GM18873 (cell line): ENCODE data around the gene TNFRSF1A.
"Not testable (repeated sequence)": the region's sequence is repeated elsewhere in the genome, so short reads cannot be mapped to it uniquely, and the experiment has no call there.

ENCODE experiments used
- ATAC-seq: cut with Tn5 transposase; IDR thresholded peaks from one replicate; pipeline ENCODE4 v1.9.1; 2021; ENCODE audit warnings: mild to moderate bottlenecking, moderate library complexity, moderate number of reproducible peaks; ENCODE audit not compliant: unreplicated experiment, low FRiP score

Gene TNFRSF1A

GRCh38 chr12:6360080-6360571 is 18.2 kb upstream of the TNFRSF1A start:
- no peak for ATAC-seq

GRCh38 chr12:6358881-6359280 is 17.0 kb upstream of the TNFRSF1A start:
- no peak for ATAC-seq

GRCh38 chr12:6356374-6356820 is 14.5 kb upstream of the TNFRSF1A start:
- no peak for ATAC-seq

DNA sequence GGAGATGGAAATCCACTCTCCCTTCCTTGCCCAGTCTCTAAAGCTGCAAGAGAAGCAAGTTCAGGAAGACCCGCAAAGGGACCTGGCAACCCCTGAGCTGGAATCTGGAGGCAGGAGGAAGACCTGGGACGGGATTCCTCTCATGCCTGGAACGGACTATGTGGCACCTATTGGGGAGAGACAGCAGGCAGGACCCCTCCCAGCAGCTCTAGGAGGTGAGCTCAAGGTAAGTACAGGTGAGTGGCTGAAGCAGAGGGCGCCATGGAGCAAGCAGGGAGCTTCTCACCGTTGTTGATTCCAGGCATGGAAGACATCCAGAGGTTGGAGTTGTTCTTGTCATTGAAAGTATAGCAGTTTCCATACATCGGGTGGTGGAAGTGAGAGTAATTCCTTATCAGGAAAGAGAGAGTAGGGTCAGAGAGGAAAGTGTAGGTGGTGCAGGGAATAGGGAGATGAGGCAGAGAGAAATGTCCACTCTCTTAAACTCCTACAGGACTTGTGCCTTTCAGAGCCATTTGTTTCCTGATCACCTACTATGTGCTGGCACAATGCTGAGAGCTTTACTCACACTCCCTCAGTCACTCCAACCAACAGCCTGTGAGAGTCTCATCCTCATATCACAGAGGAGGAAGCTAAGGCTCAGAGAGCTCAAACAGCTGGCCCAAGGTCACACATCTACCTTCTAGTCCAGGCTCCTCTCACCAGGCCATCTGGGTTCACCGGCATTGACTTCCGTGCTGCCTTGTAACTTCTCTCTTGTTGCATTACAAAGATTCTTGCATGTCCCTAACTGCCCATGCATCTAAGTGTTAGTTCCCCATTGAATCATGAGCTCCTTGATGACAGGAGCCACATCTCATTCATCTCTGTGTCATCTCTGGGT is 13.9 kb upstream of the TNFRSF1A start:
- ATAC-seq, result no peak

DNA sequence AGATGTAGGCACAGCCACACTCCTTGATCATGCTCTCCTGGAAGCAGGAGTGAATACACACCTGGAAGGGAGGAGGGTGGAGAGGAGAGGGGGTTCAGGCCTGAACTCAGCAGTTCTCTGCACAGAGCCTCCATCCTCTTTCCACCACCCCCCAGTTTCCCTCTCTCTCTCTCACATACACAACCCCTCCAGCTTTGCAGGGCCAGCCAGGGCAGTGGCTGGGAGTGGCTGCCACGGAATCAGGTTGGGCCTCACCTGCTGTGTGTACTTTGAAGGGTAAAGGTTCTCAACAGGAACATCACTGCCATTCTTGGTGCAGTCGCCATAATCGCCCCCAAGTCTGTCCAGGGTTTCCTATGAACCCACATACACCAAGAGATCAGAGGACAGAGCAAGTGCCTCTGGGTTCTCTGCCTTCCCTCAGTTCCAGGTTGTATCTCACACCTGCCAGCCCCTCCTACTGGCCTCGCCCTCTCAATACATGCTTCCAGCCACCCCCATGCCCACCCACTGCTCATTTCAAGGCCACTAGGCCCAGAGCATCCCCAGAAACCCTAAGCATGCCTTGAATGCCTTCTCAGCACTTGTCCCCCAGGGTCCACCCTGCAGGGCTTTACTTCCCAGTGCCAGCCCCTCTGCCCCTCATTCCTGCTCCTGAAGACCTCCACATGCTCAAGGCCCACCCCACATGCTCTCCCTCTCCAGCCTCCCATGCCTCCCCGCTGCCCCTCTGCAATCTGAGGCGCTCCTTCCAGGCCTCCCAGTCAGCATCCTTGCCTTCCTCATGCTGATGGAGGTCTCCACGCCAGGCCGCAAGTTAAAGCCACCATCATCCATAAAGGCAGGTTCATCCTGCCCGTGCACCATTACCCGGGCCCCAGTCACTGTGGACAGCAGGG is 12.9 kb upstream of the TNFRSF1A start:
- no peak for ATAC-seq

DNA sequence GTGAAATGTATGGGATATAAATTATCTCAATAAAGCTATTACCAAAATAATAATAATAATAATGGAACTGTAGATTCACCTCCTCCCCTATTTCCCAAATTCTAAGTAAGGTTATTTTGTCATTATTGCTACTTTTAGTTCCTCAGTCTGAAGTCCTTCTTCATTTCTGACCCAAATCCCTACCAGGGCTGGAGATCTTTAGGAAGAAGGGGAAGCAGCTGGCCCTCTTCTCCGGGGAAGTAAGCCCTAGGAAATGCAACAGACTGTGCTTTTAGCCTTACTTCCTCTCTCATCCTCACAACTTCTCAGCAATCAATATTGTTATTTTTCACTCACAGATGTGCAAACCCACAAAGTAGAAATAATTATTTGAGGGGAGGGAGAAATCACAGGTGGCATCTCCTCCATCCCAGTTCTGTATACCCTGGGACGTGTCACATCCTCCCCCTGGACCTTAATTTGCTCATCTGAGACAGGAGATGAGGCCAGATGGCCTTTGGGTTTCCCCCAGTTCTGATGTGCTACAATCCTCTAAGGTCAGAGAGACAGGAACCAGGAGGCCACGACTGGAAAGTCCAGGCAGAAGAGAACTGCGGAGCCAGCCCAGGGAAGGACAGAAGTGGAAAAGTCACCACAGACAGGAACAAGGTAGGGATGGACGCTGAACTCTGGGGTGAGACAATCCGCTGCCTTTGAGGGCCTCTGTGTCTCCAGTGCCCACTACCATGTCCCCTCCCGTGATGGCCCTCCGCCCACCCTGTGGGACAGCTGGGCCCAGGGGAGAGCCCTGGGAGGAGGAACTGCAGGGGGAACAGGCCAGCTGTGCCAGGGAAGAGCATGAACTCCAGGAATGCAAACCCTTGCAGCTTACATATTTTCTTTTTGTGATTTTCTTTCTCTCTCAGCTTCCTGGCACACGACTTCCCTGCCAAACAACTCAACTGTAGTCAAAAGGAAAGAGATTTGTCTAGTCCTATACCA is 10.6 kb upstream of the TNFRSF1A start:
- no peak for ATAC-seq

- no peak for ATAC-seq
These were observed 9.7 kb upstream of the TNFRSF1A start for GRCh38 chr12:6351622-6352021.

DNA sequence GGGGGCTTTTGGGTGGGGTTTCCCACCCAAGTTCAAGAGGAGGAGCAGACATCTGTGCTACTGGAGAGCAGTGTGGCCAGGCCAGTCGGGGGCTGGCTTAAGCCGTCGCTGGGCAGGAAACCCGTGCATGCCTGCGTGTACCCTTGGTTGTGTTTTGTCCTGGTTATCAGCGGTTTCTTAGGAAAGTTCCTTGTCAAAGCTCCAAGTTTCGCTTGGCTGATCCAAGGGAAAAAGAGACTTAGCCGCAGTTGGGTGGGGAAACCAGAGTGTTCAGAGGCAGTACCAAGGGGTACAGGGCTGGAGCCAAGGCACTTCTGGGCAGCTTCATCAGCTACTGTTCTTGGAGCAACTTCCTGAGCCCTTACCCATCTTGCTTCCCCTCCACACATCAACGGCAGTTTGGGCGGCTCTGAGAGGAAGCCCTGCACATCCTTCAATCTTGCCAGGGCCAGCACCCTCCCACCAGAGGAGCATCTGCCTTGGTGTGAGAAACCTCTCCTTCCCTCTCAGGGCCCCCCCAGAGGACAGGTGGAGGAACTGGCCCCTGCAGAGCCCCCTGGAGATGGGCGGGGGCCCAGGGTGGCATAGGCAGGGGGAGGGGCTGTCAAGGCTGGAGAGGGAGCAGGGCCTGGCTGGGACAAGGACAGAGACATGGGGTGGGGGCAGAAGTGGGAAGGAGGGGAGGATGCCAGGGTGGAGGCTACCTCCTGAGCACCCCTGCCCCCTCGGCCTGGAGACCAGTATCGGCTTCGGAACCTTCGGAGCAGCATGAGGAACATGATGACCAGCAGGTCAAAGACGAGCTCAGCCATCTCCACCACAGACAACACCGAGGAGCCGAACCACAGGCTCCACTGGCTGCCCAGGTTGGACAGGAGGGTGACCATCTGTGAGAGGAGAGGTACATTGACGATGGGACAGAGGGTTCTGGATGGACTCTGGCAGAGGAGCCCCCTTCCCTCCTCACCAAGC is 5.8 kb upstream of the TNFRSF1A start:
- no peak for ATAC-seq

DNA sequence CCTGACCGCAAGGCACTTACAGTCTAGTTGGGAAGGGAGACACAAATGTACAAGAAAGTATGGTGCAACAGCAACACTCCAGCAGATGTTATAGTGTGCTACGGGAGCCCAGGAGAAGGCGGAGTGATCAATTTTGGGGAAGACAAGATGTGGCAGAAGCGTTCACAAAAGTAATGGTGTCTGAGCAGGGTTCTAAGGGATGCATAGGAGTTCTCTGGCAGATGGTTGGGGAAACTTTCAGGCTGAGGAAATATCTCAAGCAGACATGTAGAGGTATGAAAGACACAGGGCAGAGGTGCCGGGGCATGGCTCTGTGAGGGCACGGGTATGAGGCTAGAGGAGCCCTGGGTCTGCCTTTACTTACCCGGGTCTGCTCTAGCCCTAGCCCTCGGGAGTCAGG is 5.1 kb upstream of the TNFRSF1A start:
- no peak for ATAC-seq

DNA sequence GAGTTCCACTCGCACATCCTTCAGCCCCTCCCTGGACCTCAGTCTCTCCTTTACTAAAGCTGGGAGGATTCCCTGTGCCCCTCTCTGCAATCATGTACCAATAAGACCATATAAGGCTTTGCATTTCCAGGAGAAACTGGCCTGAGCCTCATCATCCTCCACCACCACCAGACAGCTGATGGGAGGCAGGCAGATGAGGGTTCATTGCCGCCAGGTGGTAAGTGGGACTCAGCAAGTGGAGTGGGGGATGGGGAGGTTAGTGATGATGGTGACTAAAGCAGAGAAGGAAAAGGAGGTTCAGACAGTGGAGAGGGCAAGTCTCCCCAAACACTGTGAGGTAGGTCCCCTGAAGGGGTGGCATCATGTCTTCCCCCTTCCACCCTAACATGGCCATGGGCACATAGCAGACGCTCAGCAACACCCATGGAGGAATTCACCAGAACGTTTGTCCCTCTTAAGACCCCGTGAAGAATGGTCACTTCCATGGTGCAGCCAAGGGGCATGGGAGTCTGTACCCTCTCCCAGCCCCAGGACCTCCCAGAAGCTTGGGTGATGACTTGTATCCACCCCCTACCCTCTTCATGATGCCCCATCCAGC is 4.5 kb upstream of the TNFRSF1A start:
- ATAC-seq, result no peak

DNA sequence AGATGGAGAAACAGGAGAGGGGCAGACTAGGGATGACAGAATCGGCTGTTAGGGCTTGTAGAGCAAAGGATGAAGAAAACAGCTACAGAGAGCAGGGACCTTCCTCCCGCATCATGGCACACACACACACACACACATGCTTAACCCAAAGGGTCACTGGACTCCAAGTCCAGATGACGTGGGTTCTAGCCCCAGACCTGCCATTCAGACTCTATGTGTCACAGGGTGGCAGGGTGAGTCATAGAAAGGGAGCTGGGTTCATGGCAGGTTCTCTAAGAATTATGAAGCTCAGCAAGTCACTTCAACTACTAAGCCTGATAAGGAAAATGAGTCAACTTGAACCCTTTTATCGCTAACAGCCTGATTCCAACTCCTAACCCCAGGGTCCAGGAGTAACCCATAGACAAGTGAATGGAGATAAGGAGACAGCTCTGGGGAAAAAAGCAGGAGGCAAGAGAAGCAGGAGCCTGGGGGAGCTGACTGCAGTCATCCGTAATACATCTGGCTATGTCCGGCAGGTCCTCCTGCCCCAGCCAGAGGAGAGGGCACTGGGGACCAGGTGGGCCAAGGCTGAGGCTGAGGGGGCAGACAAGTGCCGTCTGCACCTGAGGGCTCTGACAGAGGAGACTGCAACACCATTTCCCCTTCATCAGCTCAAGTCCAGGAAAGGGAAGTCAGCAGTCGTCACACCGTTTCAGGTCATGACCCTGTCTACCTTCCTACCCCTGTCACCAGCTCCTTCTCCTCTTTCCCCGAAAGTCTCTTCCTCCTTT is 3.6 kb upstream of the TNFRSF1A start:
- no peak for ATAC-seq

DNA sequence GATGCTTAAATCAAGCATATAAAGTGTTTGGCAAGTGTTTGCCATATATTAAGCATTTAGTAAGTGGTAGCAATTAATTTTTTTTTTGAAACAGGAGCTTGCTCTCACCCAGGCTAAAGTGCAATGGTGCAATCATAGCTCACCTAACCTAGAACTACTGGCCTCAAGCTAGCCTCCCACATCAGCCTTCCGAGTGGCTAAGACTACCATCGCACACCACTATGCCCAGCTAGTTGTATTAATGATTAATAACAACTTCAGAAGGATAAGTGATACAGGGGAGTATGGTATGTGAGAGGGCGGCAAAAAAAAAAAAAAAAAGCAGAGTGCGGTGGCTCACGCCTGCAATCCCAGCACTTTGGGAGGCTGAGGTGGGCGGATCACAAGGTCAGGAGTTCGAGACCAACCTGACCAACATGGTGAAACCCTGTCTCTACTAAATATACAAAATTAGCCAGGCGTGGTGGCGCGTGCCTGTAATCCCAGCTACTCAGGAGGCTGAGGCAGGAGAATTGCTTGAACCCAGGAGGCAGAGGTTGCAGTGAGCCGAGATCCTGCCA is 2.3 kb upstream of the TNFRSF1A start:
- not testable (repeated sequence) for ATAC-seq

DNA sequence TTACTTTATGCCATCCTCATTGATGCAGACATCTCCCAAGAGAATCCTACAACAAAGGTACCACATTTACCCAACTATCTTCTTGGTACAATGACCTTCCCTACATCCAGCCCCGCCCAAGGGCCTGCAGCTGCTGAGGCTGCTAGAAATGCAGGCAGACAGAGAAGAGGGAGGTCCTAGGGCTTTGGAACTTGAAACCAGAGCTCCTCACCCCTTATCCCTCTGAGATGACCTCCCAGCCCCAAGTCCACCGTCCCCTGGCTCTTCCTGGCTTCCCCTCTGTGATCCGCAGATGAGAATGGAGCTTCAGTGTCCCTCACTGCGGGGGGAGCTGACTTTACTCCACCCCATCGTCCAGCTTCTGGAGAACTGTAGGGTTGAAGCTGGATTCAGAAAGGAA is 1.6 kb upstream of the TNFRSF1A start:
- ATAC-seq, result no peak

- no peak for ATAC-seq
These were observed 439 bp upstream of the TNFRSF1A start for GRCh38 chr12:6342140-6342889.

GRCh38 chr12:6340745-6341416 is 995 bp downstream of the TNFRSF1A start:
- no peak for ATAC-seq

DNA sequence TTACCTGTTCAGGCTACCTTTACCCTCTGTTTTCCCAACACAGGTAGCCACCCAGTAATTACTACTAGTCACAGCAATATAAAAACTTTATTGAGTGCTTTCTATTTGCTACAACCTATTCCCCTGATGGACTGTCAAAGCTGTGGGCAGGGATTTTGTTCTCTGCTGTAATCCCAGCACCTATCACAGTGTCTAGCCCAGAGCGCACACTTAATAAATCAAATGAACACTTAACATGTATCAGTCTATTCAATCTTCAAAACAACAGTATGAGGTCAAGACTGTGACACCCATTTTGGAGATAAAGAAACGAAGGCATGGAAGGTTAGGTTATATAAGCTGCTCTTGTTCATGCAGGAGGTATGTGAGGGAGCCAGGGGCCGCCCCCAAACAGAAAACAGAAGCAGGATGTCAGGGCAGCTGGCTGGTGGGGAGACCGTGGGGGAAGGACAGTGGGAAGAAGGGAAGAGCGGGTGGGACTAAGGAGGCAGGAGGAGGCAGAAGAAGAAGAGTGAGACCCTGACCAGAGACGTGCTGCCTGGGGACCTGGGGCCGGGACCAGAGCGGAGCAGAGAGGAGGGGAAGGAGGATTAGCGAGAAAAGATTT is 1.7 kb downstream of the TNFRSF1A start:
- no peak for ATAC-seq
